ELF-1 (cell line): ENCODE data around the gene TRPM3.

Experiments used
- DNase-seq: peaks from one replicate; pipeline ENCODE4 v3.0.0-alpha.2; 2016; ENCODE audit warnings: low read depth, low spot score

The TRPM3 gene

GRCh38 chr9:70586476-70586875 lies 534.9 kb downstream of the TRPM3 start:
- DNase-seq: no peak

- no peak for DNase-seq
These were observed 539.5 kb downstream of the TRPM3 start for GRCh38 chr9:70581955-70582350.

- no peak for DNase-seq
These were observed 540.0 kb downstream of the TRPM3 start for GRCh38 chr9:70581214-70581954.

GRCh38 chr9:70580606-70581195 lies 540.7 kb downstream of the TRPM3 start:
- no peak for DNase-seq

- DNase-seq: no peak
These were observed 541.7 kb downstream of the TRPM3 start for GRCh38 chr9:70579686-70580085.

GRCh38 chr9:70578720-70579119 lies 542.7 kb downstream of the TRPM3 start:
- no peak for DNase-seq

GRCh38 chr9:70577671-70578070 lies 543.8 kb downstream of the TRPM3 start:
- DNase-seq: no peak

- DNase-seq: no peak
These were observed 545.3 kb downstream of the TRPM3 start for GRCh38 chr9:70576116-70576515.

- no peak for DNase-seq
These were observed 547.1 kb downstream of the TRPM3 start for GRCh38 chr9:70574151-70574837.

GRCh38 chr9:70573308-70573707 lies 548.1 kb downstream of the TRPM3 start:
- DNase-seq: no peak

GRCh38 chr9:70571258-70571657 lies 550.2 kb downstream of the TRPM3 start:
- DNase-seq: no peak

GRCh38 chr9:70569791-70570190 lies 551.6 kb downstream of the TRPM3 start:
- DNase-seq: no peak

GRCh38 chr9:70569070-70569772 lies 552.2 kb downstream of the TRPM3 start:
- no peak for DNase-seq

- no peak for DNase-seq
These were observed 553.9 kb downstream of the TRPM3 start for GRCh38 chr9:70567511-70567910.

GRCh38 chr9:70566751-70567150 lies 554.7 kb downstream of the TRPM3 start:
- no peak for DNase-seq

GRCh38 chr9:70566066-70566465 lies 555.4 kb downstream of the TRPM3 start:
- DNase-seq: no peak

GRCh38 chr9:70564468-70565335 lies 556.7 kb downstream of the TRPM3 start:
- no peak for DNase-seq

GRCh38 chr9:70563431-70564204 lies 557.8 kb downstream of the TRPM3 start:
- DNase-seq: no peak

- no peak for DNase-seq
These were observed 558.4 kb downstream of the TRPM3 start for GRCh38 chr9:70563010-70563409.

GRCh38 chr9:70561786-70562395 lies 559.5 kb downstream of the TRPM3 start:
- DNase-seq: no peak
